HS-5 (cell line): Measurements from ENCODE around the gene KRT23.

Source experiments
- DNase-seq: peaks from one replicate; pipeline ENCODE4 v3.0.0-alpha.2; 2012; ENCODE audit warnings: low read depth

KRT23 gene, protein sequence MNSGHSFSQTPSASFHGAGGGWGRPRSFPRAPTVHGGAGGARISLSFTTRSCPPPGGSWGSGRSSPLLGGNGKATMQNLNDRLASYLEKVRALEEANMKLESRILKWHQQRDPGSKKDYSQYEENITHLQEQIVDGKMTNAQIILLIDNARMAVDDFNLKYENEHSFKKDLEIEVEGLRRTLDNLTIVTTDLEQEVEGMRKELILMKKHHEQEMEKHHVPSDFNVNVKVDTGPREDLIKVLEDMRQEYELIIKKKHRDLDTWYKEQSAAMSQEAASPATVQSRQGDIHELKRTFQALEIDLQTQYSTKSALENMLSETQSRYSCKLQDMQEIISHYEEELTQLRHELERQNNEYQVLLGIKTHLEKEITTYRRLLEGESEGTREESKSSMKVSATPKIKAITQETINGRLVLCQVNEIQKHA

GRCh38 chr17:40937384-40937819 lies at the start of gene KRT23:
Gene KRT23 (minus strand): TSS chr17:40937646. CDS start chr17:40936603, 1,043 bp downstream.
- DNase-seq = no peak

GRCh38 chr17:40986920-40987319 lies 49.5 kb upstream of the KRT23 start:
- DNase-seq = no peak

- DNase-seq = no peak
Observed at GRCh38 chr17:40984226-40984625, 46.8 kb upstream of the KRT23 start, which contains the start of gene KRT40. Gene KRT40 (minus strand): TSS chr17:40984326. CDS start chr17:40984273, 53 bp downstream.

- DNase-seq = no peak
Observed at GRCh38 chr17:40981115-40981514, 43.7 kb upstream of the KRT23 start.

GRCh38 chr17:40980596-40980995 lies 43.1 kb upstream of the KRT23 start:
- DNase-seq = no peak

GRCh38 chr17:40980117-40980516 lies 42.7 kb upstream of the KRT23 start:
- no peak for DNase-seq

- DNase-seq = no peak
Observed at GRCh38 chr17:40978575-40979151, 41.2 kb upstream of the KRT23 start.

DNA sequence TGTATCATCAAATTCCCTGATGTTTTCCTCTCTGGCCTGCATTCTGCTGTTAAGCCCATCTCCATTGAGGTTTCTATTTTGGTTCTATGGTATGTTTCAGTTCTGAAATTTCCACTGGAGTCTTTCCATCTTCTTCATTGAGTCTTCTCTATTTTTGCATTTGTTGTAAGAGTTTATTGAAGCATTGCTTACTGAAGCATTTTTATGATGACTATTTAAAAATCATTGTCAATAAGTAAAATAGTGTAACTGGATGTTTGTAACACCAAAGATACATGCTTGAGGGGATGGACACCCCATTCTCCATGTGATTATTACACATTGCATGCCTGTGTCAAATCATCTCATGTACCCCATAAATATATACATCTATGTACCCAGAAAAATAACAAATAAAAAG lies 38.1 kb upstream of the KRT23 start:
- DNase-seq = no peak

DNA sequence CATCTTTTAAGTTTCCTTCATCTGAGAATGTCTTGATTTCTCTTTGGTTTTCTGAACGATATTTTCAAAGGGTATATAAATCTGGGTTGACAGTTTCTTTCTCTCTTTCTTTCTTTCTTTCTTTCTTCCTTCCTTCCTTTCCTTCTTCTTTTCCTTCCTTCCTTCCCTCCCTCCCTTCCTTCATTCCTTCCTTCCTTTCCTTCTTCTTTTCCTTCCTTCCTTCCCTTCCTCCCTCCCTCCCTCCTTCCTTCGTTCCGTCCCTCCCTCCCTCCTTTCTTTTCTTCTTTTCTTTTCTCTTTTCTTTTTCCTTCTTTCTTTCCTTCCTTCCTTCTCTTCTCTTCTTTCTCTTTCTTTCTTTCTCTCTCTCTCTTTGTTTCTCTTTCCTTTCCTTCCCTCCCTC lies 36.9 kb upstream of the KRT23 start:
- no peak for DNase-seq

- DNase-seq = no peak
Observed at GRCh38 chr17:40967582-40967981, 30.1 kb upstream of the KRT23 start.

- DNase-seq = no peak
Observed at GRCh38 chr17:40966848-40967247, 29.4 kb upstream of the KRT23 start, which contains the start of gene KRT39. Gene KRT39 (minus strand): TSS chr17:40966948. CDS start chr17:40966856, 92 bp downstream.

DNA sequence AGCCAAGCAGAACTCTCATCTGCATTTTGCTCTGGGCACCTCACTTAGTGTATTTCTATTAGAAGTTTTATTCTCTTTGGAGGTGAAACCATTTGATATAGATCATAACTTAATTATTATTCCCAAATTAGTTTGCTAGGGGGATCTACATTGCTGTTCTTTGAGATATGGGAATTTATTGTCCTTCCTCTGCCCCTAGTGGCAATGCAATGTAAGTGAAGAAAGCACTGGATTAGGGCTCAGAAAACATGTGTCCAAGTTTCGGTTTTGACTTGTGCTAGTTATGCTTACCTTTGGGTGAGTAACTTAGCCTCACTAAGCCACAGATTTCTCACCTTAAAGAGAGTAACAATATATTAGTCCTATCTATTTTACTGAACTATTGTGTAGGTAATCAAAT lies 26.4 kb upstream of the KRT23 start:
- no peak for DNase-seq

DNA sequence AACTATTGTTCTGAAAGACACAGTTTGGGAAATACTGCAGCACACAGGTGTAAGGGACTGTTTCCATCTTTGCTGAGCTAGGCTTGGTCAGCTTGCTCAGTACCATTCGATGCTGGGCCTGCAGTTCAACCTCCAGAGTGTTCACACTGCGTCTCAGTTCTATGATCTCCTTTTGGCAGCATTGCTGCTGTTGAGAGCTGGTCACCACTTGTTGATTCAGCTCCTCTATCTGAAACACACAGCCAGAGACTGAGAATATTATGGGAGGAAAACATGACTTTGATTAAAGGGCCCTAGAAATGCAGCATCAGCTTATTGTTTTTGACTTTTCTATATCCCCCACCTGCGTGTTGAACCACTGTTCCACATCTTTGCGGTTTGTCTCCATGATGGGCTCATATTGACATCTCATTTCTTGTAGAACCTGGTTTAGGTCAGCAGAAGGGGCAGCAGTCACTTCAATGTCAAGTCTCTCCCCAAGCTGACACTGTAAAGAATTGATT lies 24.7 kb upstream of the KRT23 start:
- no peak for DNase-seq

DNA sequence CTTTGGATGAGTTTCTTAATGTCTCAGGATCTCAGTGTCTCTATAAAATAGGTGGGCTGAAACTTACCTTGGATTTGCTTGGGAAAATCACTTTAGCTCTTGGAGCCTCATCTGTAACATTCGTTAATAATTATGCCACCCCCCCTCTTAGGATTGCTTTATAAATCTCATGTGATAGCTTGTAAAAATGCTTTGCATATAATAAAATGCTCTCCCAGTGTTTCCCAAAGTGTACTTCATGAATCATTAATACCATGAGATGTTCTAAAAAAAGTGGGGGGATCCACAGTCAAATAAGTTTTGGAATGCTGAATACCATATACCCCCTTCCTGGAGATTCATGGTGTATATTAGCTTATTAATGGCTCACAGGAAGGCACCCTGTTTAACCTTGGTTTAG lies 24.1 kb upstream of the KRT23 start:
- DNase-seq = no peak

- no peak for DNase-seq
Observed at GRCh38 chr17:40960144-40960543, 22.7 kb upstream of the KRT23 start.

DNA sequence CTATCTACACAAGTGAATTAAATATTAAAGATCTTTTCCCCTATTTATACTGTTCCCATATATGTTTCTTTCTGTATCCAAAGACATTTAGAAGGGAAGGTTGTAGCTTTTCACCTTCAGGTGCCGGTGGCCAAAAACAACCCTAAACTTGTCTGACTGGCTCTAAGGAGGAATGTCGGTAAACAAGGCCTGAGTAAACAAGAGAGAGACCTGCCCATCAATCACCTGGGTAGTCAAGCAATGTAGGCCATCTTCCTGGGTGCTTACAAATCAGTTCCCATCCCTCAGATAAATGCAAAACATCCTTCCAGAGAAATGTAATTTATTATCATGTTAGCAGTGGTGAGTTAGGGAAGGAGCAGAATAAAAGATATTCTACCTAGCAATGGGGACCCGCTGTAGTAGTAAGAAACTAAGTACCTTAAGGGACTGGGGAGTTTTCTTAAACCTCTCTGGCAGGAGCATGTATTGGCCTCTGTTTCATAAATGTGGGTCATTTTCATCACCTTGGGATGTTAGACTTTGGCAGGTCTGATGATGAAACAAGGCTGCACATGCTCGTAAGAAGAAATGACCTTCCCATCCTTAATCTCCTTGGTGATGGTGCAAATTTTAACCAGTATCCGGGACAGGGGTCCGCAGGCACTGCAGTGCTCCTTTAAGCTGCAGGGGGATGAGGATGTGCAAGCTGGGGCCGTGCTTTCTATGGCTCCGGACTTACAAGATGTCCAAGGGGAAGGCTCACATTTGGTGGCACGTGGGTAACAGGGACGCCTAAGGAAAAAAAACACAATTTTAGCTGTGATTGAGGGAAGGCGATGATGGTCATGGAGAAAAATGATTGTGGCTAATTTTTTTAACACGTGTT lies 20.9 kb upstream of the KRT23 start:
- no peak for DNase-seq

GRCh38 chr17:40956401-40957254 lies 19.2 kb upstream of the KRT23 start:
- DNase-seq = peak; percentile 96

DNA sequence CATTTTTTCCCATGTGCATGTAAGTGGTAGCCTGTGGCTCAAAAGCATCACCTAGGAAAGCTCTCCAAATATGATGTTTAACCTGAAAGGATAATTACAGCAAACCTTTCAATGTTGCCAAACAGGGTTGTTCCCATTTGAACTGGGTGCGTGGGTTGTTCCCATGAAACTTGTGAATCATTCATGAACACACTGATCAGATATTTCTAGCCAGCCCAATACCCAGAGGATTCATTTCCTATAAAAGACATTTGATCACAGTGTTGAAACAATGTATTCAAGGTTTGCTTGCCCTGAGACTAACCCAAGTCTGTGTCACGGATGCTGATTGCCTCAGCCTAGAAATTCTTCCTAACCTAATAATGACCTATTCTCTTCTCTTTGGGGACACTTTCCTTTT lies 16.4 kb upstream of the KRT23 start:
- peak; percentile 91 for DNase-seq

DNA sequence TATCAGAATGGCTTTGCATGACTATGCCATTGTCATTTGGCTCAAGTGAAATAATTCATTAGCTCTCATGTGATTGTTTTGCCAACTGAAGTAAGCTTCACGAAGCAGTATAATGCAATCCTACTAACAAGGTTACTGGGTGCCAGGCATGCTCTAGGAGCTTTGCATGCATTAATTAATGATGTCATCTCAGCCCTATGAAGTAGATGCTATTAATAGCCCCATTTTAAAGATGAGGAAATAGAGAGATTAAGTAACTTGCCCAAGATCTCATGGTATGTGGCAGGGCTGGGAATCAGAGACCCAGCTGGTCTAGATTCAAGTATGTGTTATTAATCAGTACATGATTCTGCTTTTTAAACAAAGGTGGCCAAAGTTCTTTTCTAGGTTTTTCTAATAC lies 15.2 kb upstream of the KRT23 start:
- DNase-seq = peak; percentile 53

DNA sequence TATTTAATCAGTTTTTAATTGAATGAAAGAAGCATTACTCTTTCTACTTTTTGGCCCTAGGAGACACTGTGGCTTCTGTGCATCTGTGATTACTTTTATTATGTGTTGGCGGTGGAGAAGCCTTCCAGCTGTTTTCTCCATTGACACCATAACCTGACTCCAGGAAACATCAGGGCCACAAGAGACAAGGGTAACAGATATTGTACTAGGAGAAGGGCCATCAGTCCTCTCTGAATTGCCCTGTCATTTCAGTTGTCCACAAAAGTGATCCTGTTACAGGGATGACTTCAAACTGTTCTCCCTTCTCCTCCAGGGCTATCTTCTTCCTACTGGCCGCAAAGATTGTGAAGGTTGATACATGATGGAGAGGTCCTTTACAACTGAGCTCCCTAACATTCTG lies 14.7 kb upstream of the KRT23 start:
- DNase-seq = no peak

DNA sequence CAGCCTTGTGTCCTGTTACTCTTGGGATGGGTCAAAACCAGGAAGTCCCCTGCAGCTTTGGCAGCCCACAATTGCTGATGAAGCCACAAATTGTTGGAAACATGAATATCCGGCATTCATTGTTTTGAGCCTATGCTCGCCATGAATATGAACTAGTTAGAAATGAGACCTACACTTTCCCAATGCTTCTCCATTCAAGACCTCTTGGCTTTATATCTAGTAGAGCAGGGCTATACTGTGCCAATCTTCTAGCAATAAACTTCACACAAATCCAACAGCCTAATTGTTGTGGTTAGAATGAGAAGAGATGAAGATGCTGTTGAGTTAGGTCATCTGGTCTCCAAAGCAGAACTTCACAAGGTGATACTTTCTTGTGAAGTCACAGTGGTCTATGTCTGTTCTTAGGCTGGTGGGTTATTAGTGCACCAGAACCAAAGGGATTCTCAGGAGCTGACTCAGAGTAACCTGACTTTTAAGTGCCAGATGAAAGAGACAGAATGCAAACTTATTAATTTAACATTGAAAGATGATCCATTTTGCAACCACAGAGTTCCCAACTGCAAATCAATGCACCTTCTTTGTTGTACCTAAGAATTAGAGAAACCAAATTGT lies 13.7 kb upstream of the KRT23 start:
- no peak for DNase-seq
